ENCODE measurements around the gene BEND6. TPM values are rescaled to one million over a fixed set of nuclear protein-coding genes. Genes with fewer than 3 reads are reported as not detected.

Gene BEND6
- total RNA-seq, 2 donors from 2014 or later = not detected

GRCh38 chr6:56933650-56934049, 21.3 kb upstream of the BEND6 start:
- no peaks in the 10 kb centered on the region for H3K9me3 Mint-ChIP-seq
- no peak overlapping the region for H3K27ac Mint-ChIP-seq
- ATAC-seq = no peak
- H3K36me3 Mint-ChIP-seq = no peaks in the 10 kb centered on the region
- DNase-seq (ENCODE audit: low spot score in 2 of 2) = no peak

- ATAC-seq (no peak), DNase-seq (ENCODE audit: low spot score in 2 of 2) (no peak)
- no peak overlapping the region for H3K27ac Mint-ChIP-seq
- H3K9me3 Mint-ChIP-seq = peaks cover 0 to 8% of the 10 kb centered on the region in 2 donors
- no peaks in the 10 kb centered on the region for H3K36me3 Mint-ChIP-seq
Measured at GRCh38 chr6:56934876-56935275, 20.0 kb upstream of the BEND6 start.

GRCh38 chr6:56936466-56936865, 18.4 kb upstream of the BEND6 start:
- H3K9me3 Mint-ChIP-seq = peaks cover 6 to 14% of the 10 kb centered on the region in 2 donors

GRCh38 chr6:56938649-56939191, 16.2 kb upstream of the BEND6 start:
- H3K36me3 Mint-ChIP-seq = peaks cover 0 to 5% of the 10 kb centered on the region in 2 donors
- DNase-seq (ENCODE audit: low spot score in 2 of 2) (no peak), ATAC-seq (peak; percentile 82 to 88)
- peaks cover 8 to 21% of the 10 kb centered on the region in 2 donors for H3K9me3 Mint-ChIP-seq
- H3K27ac Mint-ChIP-seq = no peak overlapping the region

More at GRCh38 chr6:56936466-56936865, 18.4 kb upstream of the BEND6 start:
- Mint-ChIP-seq H3K27ac (no peak overlapping the region), H3K36me3 (peaks cover 0 to 5% of the 10 kb centered on the region in 2 donors)
- no peak for ATAC-seq
- no peak for DNase-seq (ENCODE audit: low spot score in 2 of 2)

GRCh38 chr6:56940463-56940862, 14.4 kb upstream of the BEND6 start:
- DNase-seq (ENCODE audit: low spot score in 2 of 2) (no peak), ATAC-seq (no peak)
- peaks cover 8 to 21% of the 10 kb centered on the region in 2 donors for H3K9me3 Mint-ChIP-seq
- no peak overlapping the region for H3K27ac Mint-ChIP-seq
- H3K36me3 Mint-ChIP-seq = peaks cover 0 to 5% of the 10 kb centered on the region in 2 donors

GRCh38 chr6:56940977-56941376, 13.9 kb upstream of the BEND6 start:
- H3K9me3 Mint-ChIP-seq = peaks cover 8 to 21% of the 10 kb centered on the region in 2 donors
- no peak for DNase-seq (ENCODE audit: low spot score in 2 of 2)

GRCh38 chr6:56944661-56945060, 10.2 kb upstream of the BEND6 start:
- Mint-ChIP-seq H3K27ac (no peak overlapping the region), H3K9me3 (peaks cover 8 to 13% of the 10 kb centered on the region in 2 donors), H3K36me3 (peaks cover 0 to 5% of the 10 kb centered on the region in 2 donors)
- ATAC-seq (no peak), DNase-seq (ENCODE audit: low spot score in 2 of 2) (no peak)

More at GRCh38 chr6:56940977-56941376, 13.9 kb upstream of the BEND6 start:
- Mint-ChIP-seq H3K27ac (no peak overlapping the region), H3K36me3 (peaks cover 0 to 5% of the 10 kb centered on the region in 2 donors)
- ATAC-seq = no peak

GRCh38 chr6:56946368-56946767, 8.5 kb upstream of the BEND6 start:
- DNase-seq (ENCODE audit: low spot score in 2 of 2) (no peak), ATAC-seq (no peak)
- peaks cover 2 to 7% of the 10 kb centered on the region in 2 donors for H3K9me3 Mint-ChIP-seq
- no peak overlapping the region for H3K27ac Mint-ChIP-seq
- no peaks in the 10 kb centered on the region for H3K36me3 Mint-ChIP-seq

- Mint-ChIP-seq H3K9me3 (no peaks in the 10 kb centered on the region), H3K27ac (no peak overlapping the region), H3K36me3 (peaks cover 0 to 1% of the 10 kb centered on the region in 2 donors)
- no peak for DNase-seq (ENCODE audit: low spot score in 2 of 2)
- no peak for ATAC-seq
Measured at GRCh38 chr6:56947924-56948323, 7.0 kb upstream of the BEND6 start.

GRCh38 chr6:56949265-56949664, 5.6 kb upstream of the BEND6 start:
- DNase-seq (ENCODE audit: low spot score in 2 of 2) = no peak
- no peak for ATAC-seq
- no peaks in the 10 kb centered on the region for H3K9me3 Mint-ChIP-seq
- H3K36me3 Mint-ChIP-seq = peaks cover 3 to 15% of the 10 kb centered on the region in 2 donors
- H3K27ac Mint-ChIP-seq = no peak overlapping the region

- ATAC-seq = no peak
- Mint-ChIP-seq H3K27ac (no peak overlapping the region), H3K36me3 (peaks cover 5 to 16% of the 10 kb centered on the region in 2 donors), H3K9me3 (no peaks in the 10 kb centered on the region)
- no peak for DNase-seq (ENCODE audit: low spot score in 2 of 2)
Measured at GRCh38 chr6:56949925-56950495, 4.9 kb upstream of the BEND6 start.

GRCh38 chr6:56951049-56951831, 3.7 kb upstream of the BEND6 start:
- no peaks in the 10 kb centered on the region for H3K9me3 Mint-ChIP-seq
- H3K36me3 Mint-ChIP-seq = peaks cover 5 to 16% of the 10 kb centered on the region in 2 donors
- DNase-seq (ENCODE audit: low spot score in 2 of 2) (no peak), ATAC-seq (no peak)
- H3K27ac Mint-ChIP-seq = no peak overlapping the region

- ATAC-seq (no peak), DNase-seq (ENCODE audit: low spot score in 2 of 2) (no peak)
- peaks cover 5 to 16% of the 10 kb centered on the region in 2 donors for H3K36me3 Mint-ChIP-seq
- no peaks in the 10 kb centered on the region for H3K9me3 Mint-ChIP-seq
- H3K27ac Mint-ChIP-seq = peak overlapping the region in 1 of 2 donors; percentile 29
Measured at GRCh38 chr6:56953597-56954402, 1.1 kb upstream of the BEND6 start.

GRCh38 chr6:56955171-56956155, 556 bp downstream of the BEND6 start:
- H3K27ac Mint-ChIP-seq = peak overlapping the region in 1 of 2 donors; percentile 27
- peak; percentile 60 to 80 for DNase-seq (ENCODE audit: low spot score in 2 of 2)
- no peaks in the 10 kb centered on the region for H3K9me3 Mint-ChIP-seq
- peaks cover 5 to 16% of the 10 kb centered on the region in 2 donors for H3K36me3 Mint-ChIP-seq
- ATAC-seq = peak; percentile 63 to 74

- H3K36me3 Mint-ChIP-seq = peaks cover 5 to 16% of the 10 kb centered on the region in 2 donors
- no peak for DNase-seq (ENCODE audit: low spot score in 2 of 2)
- H3K9me3 Mint-ChIP-seq = no peaks in the 10 kb centered on the region
- H3K27ac Mint-ChIP-seq = no peak overlapping the region
- no peak for ATAC-seq
Measured at GRCh38 chr6:56956491-56956890, 1.6 kb downstream of the BEND6 start.

GRCh38 chr6:56957856-56958255, 2.9 kb downstream of the BEND6 start:
- H3K27ac Mint-ChIP-seq = no peak overlapping the region
- H3K36me3 Mint-ChIP-seq = peaks cover 5 to 15% of the 10 kb centered on the region in 2 donors
- no peaks in the 10 kb centered on the region for H3K9me3 Mint-ChIP-seq
- DNase-seq (ENCODE audit: low spot score in 2 of 2) (no peak), ATAC-seq (no peak)
